Smooth muscle cell (in vitro differentiated cells): ENCODE data around the gene MACROD2. TPM values are rescaled to one million over a fixed set of nuclear protein-coding genes. Genes with fewer than 3 reads are reported as not detected.

Experiments
- DNase-seq: peaks from one replicate; lab custom pipeline; 2025; ENCODE audit not compliant: unreplicated experiment; lab: John Stamatoyannopoulos, UW
- H2AFZ ChIP-seq: fragments of 200-600 bp; sonication (generic); 2 replicates; pipeline ENCODE4 v1.6.0; 2016; ENCODE audit warnings: antibody characterized with exemption, low read depth, mild to moderate bottlenecking
- H3F3A ChIP-seq: fragments of 200-600 bp; sonication (generic); 2 replicates; pipeline ENCODE4 v1.6.0; 2017; ENCODE audit warnings: antibody characterized with exemption, low read depth
- H3K27ac ChIP-seq: fragments of 200-600 bp; sonication (generic); 2 replicates; pipeline ENCODE4 v1.5.1; 2016; ENCODE audit warnings: low read depth, mild to moderate bottlenecking
- H3K27me3 ChIP-seq: fragments of 200-600 bp; sonication (generic); 2 replicates; pipeline ENCODE4 v1.6.1; 2016; ENCODE audit warnings: low read depth, mild to moderate bottlenecking
- H3K36me3 ChIP-seq: fragments of 200-600 bp; sonication (generic); 2 replicates; pipeline ENCODE4 v1.5.1; 2016; ENCODE audit warnings: low read depth
- H3K4me1 ChIP-seq: fragments of 200-600 bp; sonication (generic); 2 replicates; pipeline ENCODE4 v1.5.1; 2016; ENCODE audit warnings: low read depth
- H3K4me2 ChIP-seq: fragments of 200-600 bp; sonication (generic); 2 replicates; pipeline ENCODE4 v1.6.0; 2016; ENCODE audit warnings: mild to moderate bottlenecking
- H3K4me3 ChIP-seq: fragments of 200-600 bp; sonication (generic); 2 replicates; pipeline ENCODE4 v1.5.1; 2016; ENCODE audit warnings: mild to moderate bottlenecking
- H3K79me2 ChIP-seq: fragments of 200-600 bp; sonication (generic); 2 replicates; pipeline ENCODE4 v1.6.0; 2016; ENCODE audit warnings: low read depth, mild to moderate bottlenecking
- H3K9ac ChIP-seq: fragments of 200-600 bp; sonication (generic); 2 replicates; pipeline ENCODE4 v1.6.0; 2016; ENCODE audit warnings: low read depth
- H3K9me3 ChIP-seq: fragments of 200-600 bp; sonication (generic); replicated peaks from 2 replicates; pipeline ENCODE4 v1.5.1; 2016; ENCODE audit warnings: low read depth
- H4K20me1 ChIP-seq: fragments of 200-600 bp; sonication (generic); 2 replicates; pipeline ENCODE4 v1.6.0; 2016; ENCODE audit warnings: low read depth
- CTCF ChIP-seq: fragments of 200-600 bp; sonication (generic); IDR thresholded peaks from 2 replicates; pipeline ENCODE4 v1.5.1; 2017; ENCODE audit warnings: borderline replicate concordance, mild to moderate bottlenecking, antibody characterized with exemption; ENCODE audit not compliant: insufficient read depth, poor library complexity, severe bottlenecking
- WGBS: methylation state at CpG from one replicate; pipeline ENCODE4 v1.1.7; 2016; ENCODE audit warnings: low lambda C conversion rate; 5-methylcytosine and 5-hydroxymethylcytosine counted together
- polyA plus RNA-seq: library from polyadenylated mRNA; unstranded; fragments of >200 nt; fragmentation: Nextera tagmentation; extraction: Ambion mirVana; gene quantifications from 2 replicates; pipeline ENCODE4 v1.2.1, GENCODE V29; 2016
- total RNA-seq: library from RNA; depleted of rRNA; stranded (reverse); fragments of >200 nt; gene quantifications from 2 replicates; pipeline ENCODE4 v1.2.3, GENCODE V29; 2014

MACROD2 gene
- total and polyA plus RNA-seq, 2 experiments from 2014 or later, result 0.04 to 0.32 TPM

GRCh38 chr20:14845199-14846160 lies 850.2 kb downstream of the MACROD2 start:
- Histone ChIP-seq H3K79me2 (no peaks in the 10 kb centered on the region), H3F3A (no peaks in the 10 kb centered on the region)

DNA sequence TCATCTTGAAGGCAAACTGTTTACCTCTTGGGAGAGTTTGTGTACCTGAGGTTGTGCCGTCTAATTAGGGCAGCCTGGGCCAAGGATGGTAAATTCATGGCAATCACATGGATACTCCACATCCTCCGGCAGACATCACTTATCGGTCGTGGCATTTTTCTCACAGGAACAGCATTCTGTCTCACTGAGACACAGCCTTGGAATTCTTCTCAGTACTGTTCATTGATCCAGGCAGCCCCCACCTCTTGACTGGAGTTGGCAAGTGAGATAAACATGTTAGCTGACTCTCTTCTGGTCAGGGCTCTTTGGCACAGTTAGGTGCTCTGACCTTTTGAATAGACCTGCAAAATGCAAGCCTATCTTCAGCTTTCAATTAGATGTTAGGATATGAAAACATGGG lies 853.5 kb downstream of the MACROD2 start:
- Histone ChIP-seq H3K79me2 (no peaks in the 10 kb centered on the region), H3K27ac (no peak overlapping the region), H4K20me1 (no peaks in the 10 kb centered on the region), H3K4me3 (no peak overlapping the region), H3F3A (no peaks in the 10 kb centered on the region), H3K9ac (no peak overlapping the region), H3K4me1 (no peaks in the 10 kb centered on the region), H3K36me3 (no peaks in the 10 kb centered on the region), H3K4me2 (no peak overlapping the region), H3K9me3 (no peaks in the 10 kb centered on the region), H3K27me3 (no peaks in the 10 kb centered on the region), H2AFZ (no peak overlapping the region)
- no peak for TF ChIP-seq CTCF
- 70% methylated on average over 4 of the region's 4 CpGs for WGBS
- DNase-seq, result no peak

More at GRCh38 chr20:14845199-14846160, 850.2 kb downstream of the MACROD2 start:
- WGBS, result 85% methylated on average over 2 of the region's 2 CpGs
- H4K20me1 ChIP-seq, result no peaks in the 10 kb centered on the region
- no peaks in the 10 kb centered on the region for H3K9me3 ChIP-seq
- H3K27me3 ChIP-seq, result no peaks in the 10 kb centered on the region
- no peak overlapping the region for H3K4me2 ChIP-seq
- no peak for DNase-seq
- H3K36me3 ChIP-seq, result no peaks in the 10 kb centered on the region
- H3K4me1 ChIP-seq, result no peaks in the 10 kb centered on the region
- H3K4me3 ChIP-seq, result no peak overlapping the region
- no peak for TF ChIP-seq CTCF
- no peak overlapping the region for H3K9ac ChIP-seq
- H2AFZ ChIP-seq, result no peak overlapping the region
- H3K27ac ChIP-seq, result no peak overlapping the region

DNA sequence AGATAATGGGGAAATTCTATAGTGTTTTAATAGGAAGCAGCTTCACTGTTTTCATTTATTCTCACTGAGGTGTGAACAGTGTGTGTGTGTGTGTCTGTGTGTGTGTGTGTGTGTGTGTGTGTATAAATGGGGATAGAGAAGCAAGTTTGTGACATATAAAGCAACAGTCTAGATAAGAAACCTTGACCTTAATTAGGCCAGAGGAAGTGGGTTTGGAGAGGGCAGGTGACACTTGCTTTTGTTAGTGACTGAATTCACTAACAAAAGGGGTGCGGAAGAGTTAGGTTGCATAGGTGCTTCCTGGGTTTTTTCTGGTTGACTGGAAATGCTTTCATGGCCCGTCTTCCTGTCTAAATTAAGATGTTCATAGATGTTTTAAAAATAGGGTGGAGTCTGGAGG lies 857.8 kb downstream of the MACROD2 start:
- no peak overlapping the region for H3K27ac ChIP-seq
- no peak overlapping the region for H2AFZ ChIP-seq
- no peak for DNase-seq
- WGBS, result 88% methylated on average over 2 of the region's 2 CpGs
- no peaks in the 10 kb centered on the region for H3K27me3 ChIP-seq
- no peak overlapping the region for H3K4me2 ChIP-seq
- no peaks in the 10 kb centered on the region for H4K20me1 ChIP-seq
- H3K9me3 ChIP-seq, result no peaks in the 10 kb centered on the region
- no peaks in the 10 kb centered on the region for H3K36me3 ChIP-seq
- no peaks in the 10 kb centered on the region for H3K4me1 ChIP-seq
- H3F3A ChIP-seq, result no peaks in the 10 kb centered on the region
- no peaks in the 10 kb centered on the region for H3K79me2 ChIP-seq
- no peak overlapping the region for H3K9ac ChIP-seq
- no peak for TF ChIP-seq CTCF
- H3K4me3 ChIP-seq, result no peak overlapping the region
